NCI-H748 treated with DMSO at 0.1 percent for 48 hours (cell line): ENCODE results near the gene ADCK2.
"Not testable (repeated sequence)": the region's sequence is repeated elsewhere in the genome, so short reads cannot be mapped to it uniquely, and the experiment has no call there.

Source experiments
- DNase-seq: peaks from one replicate; lab custom pipeline; 2025; lab: John Stamatoyannopoulos, UW

Gene ADCK2

GRCh38 chr7:140672382-140673062 is at the start of gene ADCK2:
TSS of gene ADCK2 (plus strand) at chr7:140672945. CDS start at chr7:140673331, 386 bp downstream.
- DNase-seq, result no peak

- no peak for DNase-seq
Observed at GRCh38 chr7:140623980-140624379, 48.8 kb upstream of the ADCK2 start.

GRCh38 chr7:140624392-140625191 is 48.2 kb upstream of the ADCK2 start:
- no peak for DNase-seq

DNA sequence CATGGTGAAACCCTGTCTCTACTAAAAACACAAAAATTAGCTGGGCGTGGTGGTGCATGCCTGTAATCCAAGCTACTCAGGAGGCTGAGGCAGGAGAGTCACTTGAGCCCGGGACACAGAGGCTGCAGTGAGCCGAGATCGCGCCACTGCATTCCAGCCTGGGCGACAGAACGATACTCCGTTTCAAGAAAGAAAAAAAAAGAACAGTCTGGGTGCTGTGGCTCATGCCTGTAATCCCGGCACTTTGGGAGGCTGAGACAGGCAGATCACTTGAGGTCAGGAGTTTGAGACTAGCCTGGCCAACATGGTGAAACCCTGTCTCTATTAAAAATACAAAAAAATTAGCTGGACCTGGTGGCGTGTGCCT is 47.6 kb upstream of the ADCK2 start:
- not testable (repeated sequence) for DNase-seq

GRCh38 chr7:140625908-140626868 is 46.6 kb upstream of the ADCK2 start:
- no peak for DNase-seq

GRCh38 chr7:140631021-140631420 is 41.7 kb upstream of the ADCK2 start:
- DNase-seq, result no peak

GRCh38 chr7:140631602-140632001 is 41.1 kb upstream of the ADCK2 start:
- no peak for DNase-seq

- DNase-seq, result no peak
Observed at GRCh38 chr7:140635345-140635744, 37.4 kb upstream of the ADCK2 start.

DNA sequence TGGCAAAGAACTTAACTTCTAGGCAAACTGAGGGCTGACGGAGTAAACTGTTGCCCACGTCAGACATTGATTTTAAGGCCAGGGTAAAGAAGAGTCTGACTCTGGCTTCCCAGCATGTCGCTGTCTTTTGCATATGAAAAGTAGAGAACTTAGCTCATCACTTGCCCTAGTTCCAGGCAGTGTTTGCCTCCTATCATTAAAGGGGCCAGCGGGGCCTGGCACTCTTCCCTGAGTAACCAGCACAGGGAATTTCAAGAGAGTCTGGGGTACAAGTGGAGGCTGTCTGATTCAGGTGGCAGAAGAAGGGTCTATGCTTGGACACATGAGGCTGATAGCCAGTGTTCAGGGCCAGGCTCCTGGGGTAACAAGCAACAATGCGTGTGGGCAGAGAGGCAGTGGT is 36.9 kb upstream of the ADCK2 start:
- no peak for DNase-seq

GRCh38 chr7:140637400-140637799 is 35.3 kb upstream of the ADCK2 start:
- no peak for DNase-seq

DNA sequence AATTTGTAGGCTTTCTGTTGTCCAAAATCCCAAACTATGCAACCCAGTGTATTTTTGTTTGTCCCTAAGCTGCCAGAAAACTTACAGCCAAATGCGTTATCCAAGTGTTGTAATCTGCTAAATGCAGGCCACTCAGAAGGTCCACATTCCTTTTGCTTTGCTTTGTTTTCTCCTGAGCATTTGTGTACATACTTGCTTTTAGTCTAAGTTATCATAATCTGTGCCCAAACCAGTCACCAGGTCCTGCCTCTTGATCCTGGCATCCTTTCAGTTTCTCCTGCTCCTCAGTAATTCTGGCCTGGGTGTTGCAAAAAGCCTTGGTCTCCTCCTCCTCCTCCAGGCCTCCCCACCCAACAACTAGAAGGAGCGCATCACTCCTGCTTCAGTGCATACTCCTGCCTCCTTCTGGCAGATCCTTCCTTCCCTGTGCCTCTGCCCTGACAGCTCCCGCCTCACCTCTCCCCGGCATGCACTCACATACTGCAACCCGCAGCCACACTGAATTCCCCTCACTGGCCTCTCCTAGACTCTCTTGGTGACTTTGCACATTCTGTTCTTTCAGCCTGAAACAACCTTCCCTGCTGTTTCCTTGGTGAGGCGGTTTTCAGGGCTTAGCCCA is 34.5 kb upstream of the ADCK2 start:
- DNase-seq, result no peak

GRCh38 chr7:140639366-140640053 is 33.2 kb upstream of the ADCK2 start:
- no peak for DNase-seq

DNA sequence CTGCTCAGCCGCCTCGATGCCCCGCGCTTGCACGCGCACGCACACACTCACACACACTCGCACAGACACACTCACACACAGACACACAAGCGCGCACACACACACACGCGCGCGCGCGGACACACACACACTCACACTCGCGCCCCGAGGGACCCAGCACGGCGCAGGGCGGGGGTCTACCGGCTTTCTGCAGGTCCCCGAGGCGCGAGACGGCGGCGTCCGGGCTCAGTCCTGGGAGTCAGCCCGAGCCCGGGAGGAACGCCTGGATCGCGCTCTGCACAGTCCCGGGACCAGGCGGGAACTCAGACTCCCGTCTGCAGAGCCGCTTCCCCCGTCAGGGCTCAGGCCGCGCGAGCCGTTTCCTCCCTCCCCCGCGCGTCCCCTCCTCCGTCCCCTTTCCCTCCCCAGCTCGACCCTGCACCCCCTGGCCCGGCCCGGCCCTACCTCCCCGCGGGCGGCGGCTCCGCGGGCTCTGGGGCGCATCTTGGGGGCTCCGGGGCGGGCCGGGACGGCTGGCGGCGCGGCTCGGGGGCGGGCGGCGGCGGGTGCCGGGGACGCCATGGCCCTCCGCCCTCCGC is 32.6 kb upstream of the ADCK2 start:
- DNase-seq, result no peak

DNA sequence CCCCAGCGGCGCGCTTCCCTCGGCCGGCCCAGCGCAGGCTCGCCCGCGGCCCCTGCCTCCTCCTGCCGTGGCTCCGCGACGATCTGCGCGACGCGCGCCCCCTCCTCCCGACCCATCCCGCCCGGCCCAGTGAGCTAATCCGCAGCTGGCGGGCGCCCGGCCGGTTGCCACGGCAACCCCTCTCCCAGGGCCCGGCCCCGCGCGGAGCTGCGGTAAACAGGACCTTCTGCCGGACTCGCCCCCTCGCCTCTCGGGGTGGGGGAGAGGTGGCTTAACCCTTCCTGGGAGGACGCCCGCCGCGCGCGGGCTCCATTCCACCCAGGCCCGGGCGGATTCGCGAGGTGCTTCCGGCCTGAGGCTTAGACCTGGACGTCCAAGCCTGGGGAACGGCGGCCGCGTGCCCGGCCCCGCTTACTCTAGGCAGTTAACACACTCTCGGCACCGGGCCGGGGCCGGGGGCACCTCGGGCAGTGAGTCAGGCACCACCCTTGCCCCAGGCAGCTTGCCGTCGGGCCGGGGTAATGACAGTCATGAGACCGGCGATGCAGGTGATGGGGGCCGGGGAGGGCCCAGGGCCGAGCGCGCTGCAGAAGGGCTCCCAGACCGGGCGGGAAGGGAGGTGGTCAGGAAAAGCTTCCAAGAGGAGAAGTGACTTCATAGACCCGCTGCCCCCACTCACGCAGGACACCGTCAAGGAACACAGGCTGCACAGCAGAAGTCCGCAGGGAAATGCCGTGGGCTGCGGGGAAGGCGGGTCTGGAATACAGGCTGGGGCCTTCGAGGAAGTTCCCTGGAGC is 31.8 kb upstream of the ADCK2 start, which contains the start of gene DENND2A:
DENND2A (minus strand) TSS at position 87 of the 797 bp plus-strand sequence. CDS start 38,416 bp downstream, outside the sequence.
- DNase-seq, result peak; percentile 67

GRCh38 chr7:140641524-140642195 is 31.1 kb upstream of the ADCK2 start:
- DNase-seq, result no peak

- DNase-seq, result no peak
Observed at GRCh38 chr7:140643416-140643815, 29.3 kb upstream of the ADCK2 start.

- DNase-seq, result not testable (repeated sequence)
Observed at GRCh38 chr7:140644761-140645160, 28.0 kb upstream of the ADCK2 start.

- no peak for DNase-seq
Observed at GRCh38 chr7:140645166-140645900, 27.4 kb upstream of the ADCK2 start.
